Measurements from ENCODE around the gene PIP5K1B.

DNA sequence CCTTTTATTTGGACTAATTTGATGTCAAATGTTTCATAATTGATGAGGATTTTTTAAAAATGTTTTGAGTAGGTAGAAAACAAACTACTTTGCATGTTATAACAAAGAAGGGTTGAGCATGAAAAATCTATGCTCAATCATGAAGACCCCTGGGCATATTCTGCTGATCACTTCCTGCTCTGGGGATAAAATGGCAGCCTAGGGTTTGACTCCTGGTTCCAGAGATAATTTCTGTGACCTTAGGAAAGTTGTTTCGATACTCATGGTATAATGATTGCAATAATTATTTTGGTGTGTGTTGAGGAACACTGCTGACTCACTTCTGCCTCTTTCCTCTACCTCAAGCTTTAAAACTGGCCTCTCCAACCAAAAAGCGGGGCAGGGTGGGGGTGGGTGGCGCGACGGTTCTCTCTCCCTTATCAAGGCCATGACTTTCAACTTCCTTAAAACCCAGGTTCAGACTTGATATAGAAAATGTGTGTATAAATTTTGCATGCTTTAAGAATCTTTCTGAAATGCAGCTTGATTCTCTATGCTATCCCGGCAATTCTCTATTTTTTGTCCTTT is 6.0 kb upstream of the PIP5K1B start:
- TF ChIP-seq, protein P1, sequence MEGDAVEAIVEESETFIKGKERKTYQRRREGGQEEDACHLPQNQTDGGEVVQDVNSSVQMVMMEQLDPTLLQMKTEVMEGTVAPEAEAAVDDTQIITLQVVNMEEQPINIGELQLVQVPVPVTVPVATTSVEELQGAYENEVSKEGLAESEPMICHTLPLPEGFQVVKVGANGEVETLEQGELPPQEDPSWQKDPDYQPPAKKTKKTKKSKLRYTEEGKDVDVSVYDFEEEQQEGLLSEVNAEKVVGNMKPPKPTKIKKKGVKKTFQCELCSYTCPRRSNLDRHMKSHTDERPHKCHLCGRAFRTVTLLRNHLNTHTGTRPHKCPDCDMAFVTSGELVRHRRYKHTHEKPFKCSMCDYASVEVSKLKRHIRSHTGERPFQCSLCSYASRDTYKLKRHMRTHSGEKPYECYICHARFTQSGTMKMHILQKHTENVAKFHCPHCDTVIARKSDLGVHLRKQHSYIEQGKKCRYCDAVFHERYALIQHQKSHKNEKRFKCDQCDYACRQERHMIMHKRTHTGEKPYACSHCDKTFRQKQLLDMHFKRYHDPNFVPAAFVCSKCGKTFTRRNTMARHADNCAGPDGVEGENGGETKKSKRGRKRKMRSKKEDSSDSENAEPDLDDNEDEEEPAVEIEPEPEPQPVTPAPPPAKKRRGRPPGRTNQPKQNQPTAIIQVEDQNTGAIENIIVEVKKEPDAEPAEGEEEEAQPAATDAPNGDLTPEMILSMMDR (IDR thresholded peaks at IDR 0.05), result no peak
- no peak for TF ChIP-seq POLR2A (IDR thresholded peaks at IDR 0.05)
